SKM-1 (cell line): ENCODE results near the gene NTSR2.

Experiments
- DNase-seq: peaks from one replicate; lab custom pipeline; 2025; ENCODE audit not compliant: unreplicated experiment; lab: John Stamatoyannopoulos, UW

The NTSR2 gene

DNA sequence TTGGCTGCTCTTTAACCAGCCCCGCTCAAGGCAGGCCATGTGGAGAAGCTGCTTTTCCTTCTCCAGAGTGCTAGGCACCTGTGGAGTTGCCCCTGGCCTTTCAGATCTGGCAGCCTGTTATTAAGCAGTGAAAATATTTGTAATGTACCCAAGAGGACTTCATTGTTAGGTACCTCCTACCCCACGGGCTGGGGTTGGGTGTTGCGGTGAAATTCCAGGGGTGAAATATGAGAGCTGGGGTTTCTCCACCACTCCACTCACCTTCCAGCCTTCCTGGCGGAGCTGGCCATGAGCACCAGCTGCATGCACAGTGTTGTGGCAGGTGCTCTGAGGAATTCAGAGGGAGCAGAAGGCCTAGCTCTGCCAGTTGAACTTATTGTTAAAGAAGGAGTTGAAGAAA, 39.1 kb downstream of the NTSR2 start:
- no peak for DNase-seq

DNA sequence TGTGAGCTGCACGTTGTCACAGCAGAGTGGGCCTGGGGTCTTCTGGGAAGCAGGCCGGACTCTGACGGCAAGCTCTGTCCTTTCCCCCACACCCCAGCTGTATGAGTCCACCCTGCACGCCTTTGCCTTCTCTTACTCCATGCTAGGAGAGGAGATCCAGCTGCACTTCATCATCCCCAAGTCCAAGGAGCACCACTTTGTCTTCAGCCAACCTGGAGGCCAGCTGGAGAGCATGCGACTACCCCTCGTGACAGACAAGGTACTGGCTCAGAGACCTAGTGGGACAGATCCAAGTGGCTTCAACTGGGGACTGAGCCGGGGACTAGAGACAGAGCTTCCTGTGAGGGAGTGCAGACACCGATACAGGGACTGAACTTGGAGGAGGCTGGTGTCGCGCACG, 40.1 kb downstream of the NTSR2 start:
- DNase-seq, result no peak

DNA sequence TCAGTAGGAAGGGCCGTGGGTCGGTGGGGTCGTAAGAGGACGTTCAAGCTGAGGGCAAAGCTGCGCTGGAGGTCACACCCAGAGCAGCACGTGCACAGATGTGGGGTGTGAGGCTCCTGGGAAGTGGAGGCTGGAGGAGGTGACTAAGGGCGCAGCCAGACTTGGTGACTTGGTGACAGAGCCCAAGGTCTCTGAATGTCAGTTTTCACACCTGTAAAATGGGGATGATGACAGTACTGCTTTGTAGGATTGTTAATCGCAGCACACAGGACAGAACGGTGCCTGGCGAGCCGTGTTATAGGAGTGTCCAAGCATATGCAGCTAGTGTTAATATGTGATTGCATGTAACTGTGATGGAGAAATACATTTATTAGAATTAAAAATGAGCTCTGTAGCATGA, 40.8 kb downstream of the NTSR2 start:
- DNase-seq, result no peak

DNA sequence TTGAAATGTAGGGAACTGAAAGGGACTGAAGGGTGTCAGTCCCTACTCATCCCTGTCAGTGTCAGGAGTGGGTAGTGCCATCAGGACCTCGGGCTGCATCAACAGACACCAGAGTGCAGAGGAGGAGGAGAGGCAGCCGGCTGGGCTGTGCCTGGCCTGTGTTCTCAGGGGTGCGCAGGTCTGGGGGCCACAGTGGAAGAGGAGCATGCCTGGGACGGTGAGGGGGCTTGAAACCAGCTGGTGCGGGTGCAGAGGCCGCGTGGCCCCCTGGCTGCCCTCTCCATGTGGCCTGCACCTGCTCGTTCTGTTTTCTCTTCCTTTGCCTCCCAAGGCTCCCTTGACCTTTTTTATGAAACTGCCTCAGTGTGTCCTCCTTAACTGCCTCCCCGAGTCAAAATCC, 41.3 kb downstream of the NTSR2 start:
- DNase-seq, result no peak

DNA sequence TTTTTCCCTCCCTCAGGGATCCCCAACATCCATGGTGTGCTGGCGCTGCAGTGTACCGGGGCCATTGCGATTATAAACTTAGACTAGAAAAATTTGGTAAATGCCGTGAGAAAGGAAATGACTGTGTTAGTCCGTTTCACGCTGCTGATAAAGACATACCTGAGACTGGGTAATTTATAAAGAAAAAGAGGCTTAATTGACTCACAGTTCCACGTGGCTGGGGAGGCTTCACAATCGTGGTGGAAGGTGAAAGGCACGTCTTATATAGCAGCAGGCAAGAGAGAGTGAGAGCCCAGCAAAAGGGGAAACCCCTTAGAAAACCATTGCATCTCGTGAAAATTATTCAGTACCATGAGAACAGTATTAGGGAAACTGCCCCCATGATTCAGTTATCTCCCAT, 44.3 kb downstream of the NTSR2 start:
- DNase-seq, result no peak

DNA sequence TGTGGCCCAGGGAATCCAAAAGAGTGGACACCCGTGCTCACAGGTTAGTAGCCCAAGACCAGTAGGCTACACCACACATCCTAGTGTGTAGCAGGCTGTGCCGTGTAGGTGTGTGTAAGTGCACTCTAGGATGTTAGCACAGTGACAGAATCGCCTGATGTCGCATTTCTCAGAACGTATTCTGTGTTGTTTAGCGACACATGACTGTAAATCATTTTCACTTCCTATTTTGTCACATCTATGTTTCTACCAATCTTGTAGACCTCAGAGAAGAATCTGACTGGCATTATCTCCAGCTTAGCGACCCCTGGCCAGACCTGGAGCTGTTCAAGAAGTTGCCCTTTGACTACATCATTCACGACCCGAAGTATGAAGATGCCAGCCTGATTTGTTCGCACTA, 45.1 kb downstream of the NTSR2 start:
- DNase-seq, result no peak

DNA sequence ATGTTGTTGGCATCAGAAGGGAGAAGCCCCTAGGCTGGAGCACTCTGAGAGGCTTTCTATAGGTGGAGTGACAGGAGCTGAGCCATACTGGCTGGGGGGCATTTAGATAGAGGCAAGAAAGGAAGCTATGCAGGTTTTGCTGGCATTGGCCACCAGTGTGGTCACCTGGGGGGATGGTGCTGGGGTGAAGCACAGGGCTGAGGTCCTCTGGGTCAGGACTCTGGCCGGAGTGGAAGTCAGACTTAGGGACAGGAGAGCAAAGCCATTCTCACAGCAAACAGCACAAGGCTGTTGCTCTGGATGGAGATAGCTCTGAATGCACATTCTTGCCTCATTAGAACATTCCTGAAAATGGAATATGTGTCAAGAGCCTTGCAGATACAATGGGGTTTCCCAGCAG, 47.4 kb downstream of the NTSR2 start:
- no peak for DNase-seq

DNA sequence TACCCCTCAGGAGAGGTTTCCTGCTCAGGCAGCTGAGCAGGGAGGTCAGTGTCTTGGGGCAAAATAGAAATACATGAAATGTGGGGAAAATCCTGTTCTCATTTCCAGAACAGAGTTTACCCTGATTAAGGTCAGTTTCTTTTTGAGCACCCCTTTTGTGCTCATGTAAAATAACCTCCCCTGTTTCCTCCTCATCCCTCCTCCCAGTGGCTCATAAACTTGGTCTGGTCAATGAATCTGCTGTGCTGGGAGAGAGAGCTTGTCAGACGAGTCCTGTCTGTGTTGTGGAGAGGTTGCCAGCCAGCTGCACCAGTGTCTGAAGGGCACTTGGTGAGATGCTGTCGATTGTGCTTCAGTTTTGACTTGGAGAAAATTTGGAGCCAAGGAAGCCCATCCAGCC, 48.6 kb downstream of the NTSR2 start:
- no peak for DNase-seq

DNA sequence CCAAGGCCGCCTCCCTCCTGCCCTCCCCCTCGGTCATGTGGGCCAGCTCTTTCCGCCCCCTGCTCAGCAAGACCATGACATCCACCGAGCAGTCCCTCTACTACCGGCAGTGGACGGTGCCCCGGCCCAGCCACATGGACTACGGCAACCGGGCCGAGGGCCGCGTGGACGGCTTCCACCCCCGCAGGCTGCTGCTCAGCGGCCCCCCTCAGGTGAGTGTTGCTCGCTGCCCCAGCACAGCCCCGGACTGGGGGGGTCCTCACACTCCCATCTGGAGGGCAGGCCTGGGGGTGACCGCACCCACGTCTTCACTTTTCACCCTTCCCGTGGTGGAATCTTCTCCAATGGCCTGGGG, 51.3 kb downstream of the NTSR2 start:
- DNase-seq, result no peak

DNA sequence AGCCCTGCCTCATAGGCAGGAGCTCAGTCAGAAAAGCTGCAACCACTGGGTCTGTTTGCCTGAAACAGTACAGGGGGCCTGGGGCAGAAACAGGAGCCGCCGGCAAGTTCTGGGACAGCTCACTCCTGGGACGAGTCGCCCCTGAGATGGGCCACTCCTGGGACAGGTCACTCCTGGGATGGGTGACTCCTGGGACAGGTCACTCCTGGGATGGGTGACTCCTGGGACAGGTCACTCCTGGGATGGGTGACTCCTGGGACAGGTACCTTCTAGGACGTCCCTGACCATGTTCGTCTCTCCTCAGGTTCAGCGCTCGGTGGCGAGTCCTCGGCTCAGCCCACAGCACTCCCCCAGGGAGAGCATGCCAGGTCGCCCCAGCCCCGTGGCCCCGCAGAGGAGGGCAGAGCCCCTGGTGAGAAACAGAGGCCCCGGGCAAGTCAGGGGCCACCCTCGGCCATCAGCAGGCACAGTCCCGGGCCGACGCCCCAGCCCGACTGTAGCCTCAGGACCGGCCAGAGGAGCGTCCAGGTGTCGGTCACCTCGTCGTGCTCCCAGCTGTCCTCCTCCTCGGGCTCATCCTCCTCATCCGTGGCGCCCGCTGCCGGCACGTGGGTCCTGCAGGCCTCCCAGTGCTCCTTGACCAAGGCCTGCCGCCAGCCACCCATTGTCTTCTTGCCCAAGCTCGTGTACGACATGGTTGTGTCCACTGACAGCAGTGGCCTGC, 51.8 kb downstream of the NTSR2 start:
- DNase-seq, result no peak

DNA sequence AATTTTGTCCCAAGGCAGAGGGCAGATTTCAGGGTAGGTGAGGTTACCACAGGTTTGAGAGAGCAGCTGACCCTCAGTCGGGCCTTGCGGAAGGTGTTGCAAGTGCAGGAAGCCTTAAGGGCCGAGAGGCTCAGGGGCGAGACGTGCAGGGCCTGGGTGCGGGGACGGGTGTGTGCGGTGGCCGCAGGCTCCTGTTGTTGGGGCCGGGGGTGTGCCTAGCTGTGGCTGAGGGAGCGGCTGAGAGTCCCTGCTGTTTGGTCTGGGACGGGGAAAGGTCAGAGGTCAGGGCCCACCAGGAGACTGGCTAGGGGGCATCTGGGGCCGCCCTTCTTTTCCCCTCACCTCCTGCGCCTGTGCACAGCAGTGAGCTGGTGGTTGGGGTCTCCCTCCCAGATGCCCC, 52.5 kb downstream of the NTSR2 start:
- no peak for DNase-seq

DNA sequence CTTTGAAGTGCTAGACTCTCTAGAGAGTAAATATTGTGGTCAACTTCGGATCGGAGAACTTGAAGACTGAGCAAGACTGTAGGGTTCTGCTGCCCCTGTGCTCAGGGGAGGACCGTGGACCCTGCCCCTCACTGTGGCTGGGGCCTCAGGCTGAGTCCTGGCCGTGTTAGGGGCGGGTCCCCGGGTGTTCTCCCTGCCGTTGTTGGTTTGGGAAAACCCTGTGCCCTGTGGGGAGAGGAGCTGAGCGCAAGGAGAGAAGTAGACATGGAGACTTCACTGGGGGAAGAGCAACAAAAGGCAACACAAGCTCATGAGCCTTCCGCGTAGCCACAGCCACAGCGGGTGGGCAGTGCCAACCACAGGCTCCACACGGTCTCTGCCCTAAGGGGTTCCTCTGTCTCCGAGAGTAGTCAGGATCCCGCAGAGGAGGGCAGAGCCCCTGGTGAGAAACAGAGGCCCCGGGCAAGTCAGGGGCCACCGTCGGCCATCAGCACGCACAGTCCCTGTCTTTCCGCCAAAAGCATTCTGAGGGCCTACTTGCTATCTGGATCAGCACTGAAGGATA, 53.1 kb downstream of the NTSR2 start:
- DNase-seq, result no peak

DNA sequence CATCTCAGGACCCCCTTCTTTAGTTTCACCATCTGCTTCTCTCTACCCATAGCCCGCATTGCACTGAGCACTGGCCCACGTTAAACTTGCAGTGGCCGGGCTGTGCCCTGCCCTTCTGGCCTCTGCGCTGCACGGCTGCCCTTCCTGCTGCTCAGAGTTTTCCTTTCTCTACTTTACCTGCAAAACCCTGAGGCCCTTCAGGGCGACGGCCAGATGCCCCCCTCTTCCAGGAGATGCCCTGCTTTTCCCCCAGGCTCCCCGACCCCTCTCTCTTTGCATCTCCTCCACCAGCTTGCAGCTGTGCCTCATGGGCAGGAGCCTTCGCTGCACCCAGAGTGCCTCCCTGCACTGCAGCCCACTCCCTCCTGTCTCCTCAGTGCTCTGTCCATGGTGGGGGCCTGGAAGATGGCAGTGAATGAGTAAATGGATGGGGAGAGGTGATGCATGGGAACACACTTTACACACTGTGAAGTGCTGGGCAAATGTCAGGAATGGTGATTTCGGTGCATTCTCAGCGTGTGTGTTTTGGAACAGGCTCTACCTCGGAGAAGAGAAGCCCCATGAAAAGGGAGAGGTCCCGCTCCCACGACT, 53.8 kb downstream of the NTSR2 start:
- DNase-seq, result no peak

DNA sequence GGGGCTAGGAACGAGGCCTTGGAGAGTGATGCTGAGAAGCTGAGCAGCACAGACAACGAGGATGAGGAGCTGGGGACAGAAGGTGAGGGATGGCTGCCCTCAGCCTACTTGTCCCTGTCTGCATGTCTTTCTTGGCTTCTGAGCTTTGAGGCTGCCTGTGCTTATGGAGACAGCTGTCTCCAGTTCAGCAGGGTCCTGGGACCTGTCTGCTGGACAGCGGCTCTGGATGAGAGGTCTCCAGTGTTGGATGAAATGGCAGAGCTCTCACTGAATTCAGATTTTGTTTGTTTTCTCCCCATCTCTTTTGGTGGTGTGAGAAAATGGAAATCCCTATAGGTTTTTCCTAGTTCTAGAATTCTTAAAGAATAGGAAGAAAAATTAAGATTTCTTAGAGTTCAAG, 54.8 kb downstream of the NTSR2 start:
- no peak for DNase-seq

DNA sequence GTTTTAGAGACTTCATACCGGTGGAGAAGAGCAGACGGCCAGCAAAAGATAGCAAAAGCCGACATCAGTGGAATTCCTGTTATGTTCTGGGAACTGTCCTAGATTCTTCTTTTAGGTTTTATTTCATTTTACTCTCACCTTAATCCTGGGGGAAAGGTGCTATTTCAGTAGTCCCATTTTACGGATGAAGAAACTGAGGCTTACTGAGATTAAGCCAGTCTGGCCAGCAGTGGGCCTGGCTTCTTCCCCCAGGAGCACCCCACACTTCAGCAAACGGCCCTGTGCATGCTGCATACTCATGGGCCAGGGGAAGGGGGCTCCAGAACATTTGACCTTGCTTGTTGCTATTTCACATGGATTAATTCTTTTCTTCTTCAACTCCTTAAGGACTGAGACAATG, 56.7 kb downstream of the NTSR2 start:
- no peak for DNase-seq

DNA sequence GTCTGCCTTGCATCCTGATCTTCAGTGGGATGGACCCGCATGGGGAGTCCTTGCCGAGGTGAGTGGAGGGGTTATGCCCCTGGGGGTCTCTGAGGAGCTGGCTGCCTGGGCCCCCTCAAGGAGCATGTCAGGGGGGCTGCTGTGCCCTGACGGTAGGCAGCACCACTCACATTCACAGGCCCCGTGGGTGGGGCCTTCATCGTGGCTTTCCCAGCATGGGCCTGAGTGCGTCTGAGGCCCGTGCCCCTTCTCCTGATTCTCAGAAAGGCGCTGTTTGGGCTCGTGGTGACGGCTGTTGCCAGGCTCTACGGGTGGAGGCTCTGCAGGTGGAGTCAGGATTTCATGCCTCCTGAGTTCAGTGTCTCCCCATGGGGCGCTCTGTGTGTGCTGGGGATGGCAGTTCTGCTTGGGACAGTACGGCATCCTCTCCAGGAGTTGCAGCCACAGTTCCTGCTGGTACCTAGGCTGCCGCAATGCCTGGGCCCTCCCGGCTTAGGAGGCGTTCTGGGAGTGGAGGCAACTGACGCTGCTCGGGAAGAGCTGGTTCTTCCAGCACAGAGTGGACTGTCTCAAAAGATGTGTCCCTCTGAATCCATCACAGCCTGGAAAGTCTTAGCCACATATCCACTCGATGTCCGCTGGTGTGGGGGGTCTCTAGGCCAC, 57.3 kb downstream of the NTSR2 start:
- DNase-seq, result no peak

DNA sequence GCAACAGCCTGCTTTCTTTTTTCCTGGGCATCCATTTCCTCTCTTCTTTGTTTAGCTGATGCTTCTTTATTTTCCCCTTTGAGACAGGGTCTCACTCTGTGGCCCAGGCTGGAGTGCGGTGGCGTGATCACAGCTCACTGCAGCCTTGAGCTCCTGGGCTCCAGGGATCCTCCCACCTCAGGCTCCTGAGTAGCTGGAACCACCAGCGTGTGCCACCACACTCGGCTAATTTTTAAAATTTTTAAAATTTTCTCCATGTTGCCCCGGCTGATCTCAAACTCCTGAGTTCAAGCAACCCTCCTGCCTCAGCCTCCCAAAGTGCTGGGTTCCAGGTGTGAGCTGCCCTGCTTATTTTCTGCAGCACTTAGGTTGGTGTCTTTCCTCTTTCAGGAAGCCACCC, 58.7 kb downstream of the NTSR2 start:
- no peak for DNase-seq

DNA sequence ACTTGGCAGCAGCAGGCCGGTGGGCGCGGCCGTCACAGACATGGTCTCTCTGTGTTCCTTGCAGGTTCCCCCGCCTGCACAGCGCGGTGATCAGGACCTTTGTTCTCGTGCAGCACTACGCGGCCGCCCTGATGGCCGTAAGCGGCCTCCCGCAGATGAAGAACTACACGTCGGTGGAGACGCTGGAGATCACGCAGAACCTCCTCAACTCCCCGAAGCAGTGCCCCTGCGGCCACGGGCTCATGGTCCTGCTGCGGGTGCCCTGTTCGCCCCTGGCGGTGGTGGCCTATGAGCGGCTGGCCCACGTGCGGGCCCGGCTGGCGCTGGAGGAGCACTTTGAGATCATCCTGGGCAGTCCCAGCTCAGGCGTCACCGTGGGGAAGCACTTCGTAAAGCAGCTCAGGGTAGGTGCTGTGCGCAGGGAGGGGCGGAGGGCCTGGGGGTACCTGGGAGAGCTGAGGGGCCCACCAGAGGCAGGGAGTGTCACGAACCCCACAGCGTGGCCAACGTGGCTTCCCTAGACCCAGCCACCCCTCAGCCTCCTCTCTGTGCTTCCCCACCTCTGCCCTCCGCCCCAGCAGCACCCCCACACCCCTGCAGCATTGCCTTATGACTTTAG, 59.3 kb downstream of the NTSR2 start:
- DNase-seq, result no peak
